Ureter (tissue), 1 donor: ENCODE measurements around the gene MARS2. TPM values are rescaled to one million over a fixed set of nuclear protein-coding genes. Genes with fewer than 3 reads are reported as not detected.
A peak's percentile ranks its signal among the peaks of the same experiment; 100 is the strongest.
"Not testable (repeated sequence)": the region's sequence is repeated elsewhere in the genome, so short reads cannot be mapped to it uniquely, and the experiment has no call there.

Experiments
- DNase-seq: peaks from one replicate; pipeline ENCODE4 v3.0.0-alpha.2; 2020; ENCODE audit warnings: low spot score
- total RNA-seq: library from RNA; stranded (reverse); gene quantifications from one replicate; pipeline ENCODE4 v1.2.4, GENCODE V29; 2023
- donor health status: DM: yes; HTN: yes; CAD: no.

MARS2 gene
- 10.5 TPM for total RNA-seq

DNA sequence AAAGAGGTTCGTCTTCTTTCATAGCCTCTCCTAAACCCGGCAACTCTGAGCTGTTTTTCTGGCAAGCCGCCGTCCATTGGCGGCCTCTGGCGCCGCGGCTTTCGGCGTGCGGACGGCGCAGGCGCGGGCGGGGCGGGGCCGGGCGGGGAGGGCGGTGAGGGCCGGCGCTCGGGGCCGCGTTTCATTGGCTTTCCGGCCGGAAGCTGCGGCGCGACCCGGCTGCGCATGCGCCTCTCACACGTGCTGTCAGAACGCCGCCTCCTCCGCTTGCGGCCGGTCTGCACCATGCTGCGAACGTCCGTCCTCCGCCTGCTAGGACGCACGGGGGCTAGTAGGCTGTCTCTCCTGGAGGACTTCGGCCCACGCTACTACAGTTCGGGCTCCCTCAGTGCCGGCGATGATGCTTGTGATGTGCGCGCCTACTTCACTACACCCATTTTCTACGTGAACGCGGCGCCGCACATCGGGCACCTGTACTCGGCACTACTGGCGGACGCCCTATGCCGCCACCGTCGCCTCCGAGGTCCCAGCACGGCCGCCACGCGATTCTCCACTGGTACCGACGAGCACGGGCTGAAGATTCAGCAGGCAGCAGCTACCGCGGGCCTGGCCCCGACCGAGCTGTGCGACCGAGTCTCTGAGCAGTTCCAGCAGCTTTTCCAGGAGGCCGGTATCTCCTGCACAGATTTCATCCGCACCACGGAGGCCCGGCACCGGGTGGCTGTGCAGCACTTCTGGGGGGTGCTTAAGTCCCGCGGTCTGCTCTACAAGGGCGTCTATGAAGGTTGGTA lies at the start of gene MARS2:
MARS2 (plus strand) TSS at position 249 of the 791 bp plus-strand sequence; CDS start at position 286, 37 bp downstream.
- DNase-seq: peak; percentile 93

DNA sequence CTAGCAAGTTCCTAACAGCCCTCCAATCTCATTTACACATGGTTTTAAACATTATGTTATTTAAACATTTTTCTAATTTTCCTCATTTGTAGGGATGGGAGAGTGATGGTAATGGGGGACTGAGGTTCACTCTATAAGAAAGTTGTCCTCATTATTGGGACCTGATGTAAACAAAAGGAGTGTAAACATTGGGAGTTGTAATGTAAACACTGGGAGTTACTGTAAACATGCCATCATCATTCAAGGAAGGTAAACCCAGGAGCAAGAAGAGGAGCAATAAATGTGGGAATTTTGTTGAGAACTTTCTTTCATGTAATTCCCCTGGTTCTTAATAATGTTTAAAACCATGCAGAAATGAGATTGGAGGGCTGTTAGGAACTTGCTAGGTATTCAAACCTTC lies 47.6 kb upstream of the MARS2 start:
- no peak for DNase-seq

DNA sequence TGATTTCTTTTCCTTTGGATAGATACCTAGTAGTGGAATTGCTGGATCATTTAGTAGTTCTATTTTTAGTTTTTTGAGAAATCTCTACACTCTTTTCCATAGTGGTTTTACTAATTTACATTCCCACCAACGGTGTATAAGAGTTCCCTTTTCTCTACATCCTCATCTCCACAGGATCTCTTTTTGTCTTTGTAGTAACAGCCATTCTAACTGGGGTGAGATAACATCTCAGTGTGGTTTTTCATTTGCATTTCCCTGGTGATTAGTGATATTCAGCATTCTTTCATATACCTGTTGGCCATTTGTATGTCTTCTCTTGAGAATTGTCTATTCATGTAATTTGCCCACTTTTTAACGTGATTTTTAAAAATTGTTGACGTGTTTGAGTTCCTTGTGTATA lies 43.5 kb upstream of the MARS2 start:
- DNase-seq: no peak

DNA sequence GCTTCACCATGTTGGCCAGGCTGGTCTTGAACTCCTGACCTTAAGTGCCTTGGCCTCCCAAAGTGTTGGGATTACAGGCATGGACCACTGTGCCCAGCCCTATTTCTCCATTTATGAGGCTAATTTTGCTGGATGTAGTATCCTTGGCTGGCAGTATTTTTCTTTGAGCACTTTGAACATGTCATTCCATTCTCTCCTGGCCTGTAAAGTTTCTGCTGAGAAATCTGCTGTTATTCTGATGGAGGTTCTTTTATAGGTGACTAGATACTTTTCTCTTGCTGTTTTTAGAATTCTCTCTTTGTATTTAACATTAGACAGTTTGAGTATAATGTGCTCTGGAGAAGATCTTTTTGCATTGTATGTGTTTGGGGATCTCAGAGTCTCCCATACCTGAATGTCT lies 38.9 kb upstream of the MARS2 start:
- DNase-seq: no peak

DNA sequence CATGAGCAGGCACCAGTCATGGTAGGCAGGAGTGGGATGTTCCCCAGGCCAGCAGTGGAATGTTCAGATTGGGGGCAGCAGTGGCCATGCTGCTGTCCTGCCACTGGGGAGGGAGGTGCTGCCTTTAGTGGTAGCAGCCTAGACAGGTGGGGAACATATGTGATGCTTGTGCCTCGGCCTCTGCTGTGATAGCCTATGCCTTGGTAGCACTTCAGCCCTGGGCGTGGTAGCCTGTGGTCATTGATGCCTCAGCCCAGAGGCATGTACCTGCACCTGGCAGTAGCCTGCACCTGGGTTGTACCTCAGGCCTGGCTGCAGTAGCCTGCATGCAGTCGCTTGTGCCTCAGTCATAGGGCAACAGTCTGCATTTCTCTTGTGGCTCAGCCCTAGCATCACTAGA lies 36.9 kb upstream of the MARS2 start:
- DNase-seq: no peak

DNA sequence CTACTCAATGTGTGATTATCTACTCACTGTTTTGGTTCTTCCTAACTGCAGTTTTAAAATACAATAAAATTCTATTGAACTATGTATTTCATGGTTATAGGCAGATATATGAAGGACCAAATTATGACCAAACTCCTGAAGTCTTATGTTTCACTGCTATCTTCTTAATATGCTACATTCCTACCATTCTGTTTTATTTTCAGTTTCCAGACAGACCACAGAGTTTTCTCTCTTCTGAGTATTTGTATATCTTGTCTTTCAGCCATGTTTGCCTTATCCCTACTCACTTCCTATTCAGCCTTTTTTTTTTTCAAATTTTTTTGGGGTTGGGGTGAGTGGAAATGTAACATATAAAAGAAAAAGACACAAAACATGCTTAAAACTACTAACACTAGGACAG lies 36.1 kb upstream of the MARS2 start:
- DNase-seq: no peak

DNA sequence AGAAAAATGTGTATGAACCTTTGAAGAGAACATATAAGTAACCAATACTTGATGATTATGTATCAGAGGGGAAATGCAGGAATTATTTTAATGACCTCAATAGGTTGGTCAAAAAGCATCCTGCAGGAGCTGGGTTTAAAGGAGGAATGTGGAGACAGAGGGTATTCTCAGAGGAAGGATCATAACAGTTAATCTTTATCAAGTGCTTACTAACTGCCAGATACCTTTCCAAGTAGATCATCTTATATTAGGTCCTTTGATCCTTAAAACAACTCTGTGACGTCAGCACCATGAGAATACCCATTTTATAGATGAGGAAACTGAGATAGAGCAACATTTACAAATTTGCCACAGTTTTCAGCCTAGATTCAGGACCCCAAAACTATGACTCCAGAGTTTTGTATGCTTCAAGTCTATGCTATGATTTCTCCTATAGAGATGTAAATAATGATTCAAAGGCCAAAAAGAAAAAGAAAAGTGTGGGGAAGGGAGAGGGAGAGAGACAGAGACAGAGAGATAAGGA lies 32.7 kb upstream of the MARS2 start:
- no peak for DNase-seq

DNA sequence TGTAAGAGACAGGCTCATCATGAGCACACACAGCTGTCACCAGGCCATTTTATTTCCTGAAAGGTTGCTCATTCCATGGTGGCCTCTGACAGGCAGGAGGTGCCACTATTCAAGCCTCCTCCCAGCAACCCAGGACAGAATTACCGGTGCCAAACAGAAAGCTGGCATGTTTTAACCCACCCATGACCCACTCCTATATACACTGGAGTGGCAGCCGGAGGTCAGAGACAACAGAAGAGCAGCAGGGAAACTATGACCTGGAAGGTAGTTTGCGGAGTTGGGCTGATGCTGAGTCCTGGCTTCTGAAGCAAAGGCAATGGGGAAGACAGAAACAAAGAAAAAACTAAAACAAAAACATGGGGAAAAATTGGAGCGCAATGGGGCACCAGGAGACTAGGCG lies 32.1 kb upstream of the MARS2 start:
- no peak for DNase-seq

DNA sequence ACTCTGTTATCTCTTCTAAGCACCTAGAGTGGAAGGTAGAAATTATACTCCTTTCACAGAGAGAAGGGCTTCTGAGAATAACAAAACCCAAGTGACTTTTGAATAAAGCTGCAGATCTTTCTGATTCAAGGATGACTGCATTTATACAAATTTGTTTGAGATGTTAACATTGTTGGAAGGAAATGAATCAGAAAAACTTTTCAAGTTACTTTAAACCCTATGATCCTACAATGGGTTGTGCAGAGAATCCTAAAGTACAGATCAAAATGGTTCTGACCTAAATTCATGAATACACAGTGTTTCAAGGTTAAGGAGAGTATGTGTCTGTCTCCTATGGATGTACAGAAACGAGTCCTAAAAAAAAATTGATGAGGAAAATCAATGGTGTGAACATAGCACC lies 31.6 kb upstream of the MARS2 start:
- DNase-seq: no peak

DNA sequence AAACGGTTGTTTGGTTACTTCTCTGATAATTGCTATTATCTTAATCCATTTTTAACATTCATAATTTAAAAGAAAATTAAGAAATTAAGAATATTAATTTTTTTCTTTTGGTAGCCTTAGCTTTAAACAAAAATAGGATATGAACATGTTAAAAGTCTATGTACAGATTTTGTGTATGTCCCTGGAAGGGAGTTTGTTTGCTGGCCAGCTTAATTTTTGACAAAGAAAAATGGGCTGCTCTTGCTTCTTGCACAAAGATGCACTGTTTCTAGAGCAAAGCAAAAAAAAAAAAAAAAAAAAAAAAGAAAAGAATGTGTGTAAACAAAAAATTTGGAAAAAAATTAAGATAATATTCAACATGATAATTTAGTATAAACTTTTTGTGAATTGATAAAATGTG lies 31.1 kb upstream of the MARS2 start:
- no peak for DNase-seq

DNA sequence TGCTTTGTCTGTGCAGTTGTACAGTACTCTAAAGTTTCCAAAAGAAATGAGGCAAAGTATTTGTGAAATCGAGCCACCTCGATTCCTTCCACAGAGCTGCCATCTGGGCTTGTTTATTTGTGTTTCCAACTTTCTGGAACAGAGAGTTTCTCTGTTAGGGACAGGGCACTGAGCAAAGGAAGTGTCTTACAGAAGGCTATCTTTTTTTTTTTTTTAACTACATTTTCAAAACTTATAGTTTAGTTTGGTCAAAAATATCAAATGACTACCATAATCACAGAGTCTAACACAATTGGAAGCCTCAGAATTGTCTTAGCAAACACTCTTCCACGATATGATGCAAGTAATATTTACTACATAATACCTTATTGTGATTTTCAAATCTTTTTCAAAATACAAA lies 30.6 kb upstream of the MARS2 start:
- DNase-seq: no peak

DNA sequence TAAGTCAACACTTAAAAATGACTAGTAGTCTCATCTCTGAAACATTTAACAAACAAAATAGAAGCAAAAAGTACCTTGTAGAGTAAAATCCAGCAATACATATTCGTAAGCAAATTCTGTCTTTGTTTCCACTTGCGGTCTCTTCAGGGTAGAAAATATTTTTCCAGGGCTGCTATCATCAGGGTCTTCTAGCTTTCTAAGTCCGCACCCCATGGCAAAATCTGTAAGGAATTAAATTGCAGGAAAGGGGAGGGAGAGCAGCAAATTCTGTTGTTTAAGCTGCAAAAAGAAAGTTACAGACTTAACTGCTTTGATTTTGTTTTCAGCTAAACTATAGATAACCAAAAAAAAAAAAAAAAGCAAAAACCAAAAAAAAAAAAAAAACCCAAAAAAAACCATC lies 29.9 kb upstream of the MARS2 start, which contains the start of gene RFTN2:
RFTN2 (minus strand) TSS at position 342 of the 400 bp plus-strand sequence; CDS start at position 213, 129 bp downstream.
- no peak for DNase-seq

DNA sequence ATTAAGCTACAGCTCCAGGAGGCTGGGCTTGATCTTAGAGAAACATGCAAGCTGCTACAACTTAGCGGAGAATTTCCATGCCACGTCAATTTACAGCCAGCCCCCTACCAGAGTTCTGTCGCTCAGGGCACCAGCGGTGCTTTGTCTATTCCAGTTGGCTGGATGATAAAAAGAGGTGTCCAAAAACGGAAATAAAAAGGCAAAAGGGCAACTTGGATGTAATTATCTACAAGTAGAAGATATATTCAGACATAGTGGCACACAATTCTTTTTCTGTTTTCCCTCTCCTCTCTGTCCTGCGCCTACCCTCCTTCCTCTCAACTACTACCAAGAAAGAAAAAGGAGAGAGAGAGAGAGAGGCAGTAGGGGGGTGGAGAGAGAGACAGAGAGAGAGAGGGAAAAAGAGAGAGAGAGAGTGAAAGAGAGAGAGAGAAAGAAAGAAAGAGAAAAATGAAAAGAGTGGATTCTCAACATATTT lies 29.4 kb upstream of the MARS2 start:
- no peak for DNase-seq

DNA sequence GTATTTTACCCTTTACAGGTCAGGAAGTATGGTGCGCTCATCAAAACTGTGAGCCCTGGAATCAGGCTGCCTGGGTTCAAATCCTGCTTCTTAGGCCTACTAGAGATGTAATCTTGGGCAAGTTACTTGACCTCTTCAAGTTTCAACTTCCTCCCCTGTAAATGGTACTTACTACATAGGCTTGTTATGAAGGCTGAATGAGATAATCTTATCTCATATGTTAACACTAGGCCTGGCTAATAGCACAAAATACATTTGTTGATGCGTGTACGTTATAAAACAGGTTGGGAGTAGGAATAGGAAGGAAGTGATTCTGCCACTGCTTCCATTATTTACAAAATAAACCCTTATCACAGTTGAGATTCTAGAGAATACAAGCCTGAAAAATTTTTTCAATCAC lies 28.1 kb upstream of the MARS2 start:
- no peak for DNase-seq

DNA sequence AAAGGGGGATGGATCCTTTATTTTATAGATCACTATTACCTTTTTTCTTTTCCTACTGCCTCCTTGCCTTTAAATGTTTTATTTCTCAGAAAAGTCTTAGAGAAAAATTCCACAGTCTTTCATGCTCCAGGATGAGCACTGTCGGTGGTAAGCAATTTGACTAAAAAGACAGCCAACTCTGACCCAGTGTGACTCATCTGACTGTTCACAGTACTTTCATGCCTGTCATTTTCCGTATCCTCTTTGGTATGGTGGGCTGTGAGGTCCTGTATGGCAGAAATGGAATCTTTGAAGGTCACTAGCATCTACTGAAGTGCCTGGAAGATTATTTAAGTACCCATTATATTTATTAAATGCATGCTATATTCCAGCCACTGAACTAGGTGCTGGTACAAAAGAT lies 27.7 kb upstream of the MARS2 start:
- no peak for DNase-seq

DNA sequence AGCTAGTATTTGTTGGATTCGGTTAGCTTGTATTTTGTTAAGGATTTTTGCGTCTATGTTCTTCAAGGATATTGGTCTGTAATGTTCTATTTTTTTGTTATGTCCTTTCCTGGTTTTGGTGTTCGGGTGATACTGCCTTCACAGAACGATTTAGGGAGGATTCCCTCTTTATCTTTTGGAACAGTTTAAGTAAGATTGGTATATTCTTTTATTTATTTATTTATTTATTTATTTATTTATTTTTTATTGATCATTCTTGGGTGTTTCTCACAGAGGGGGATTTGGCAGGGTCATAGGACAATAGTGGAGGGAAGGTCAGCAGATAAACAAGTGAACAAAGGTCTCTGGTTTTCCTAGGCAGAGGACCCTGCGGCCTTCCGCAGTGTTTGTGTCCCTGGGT lies 10.0 kb upstream of the MARS2 start:
- not testable (repeated sequence) for DNase-seq

DNA sequence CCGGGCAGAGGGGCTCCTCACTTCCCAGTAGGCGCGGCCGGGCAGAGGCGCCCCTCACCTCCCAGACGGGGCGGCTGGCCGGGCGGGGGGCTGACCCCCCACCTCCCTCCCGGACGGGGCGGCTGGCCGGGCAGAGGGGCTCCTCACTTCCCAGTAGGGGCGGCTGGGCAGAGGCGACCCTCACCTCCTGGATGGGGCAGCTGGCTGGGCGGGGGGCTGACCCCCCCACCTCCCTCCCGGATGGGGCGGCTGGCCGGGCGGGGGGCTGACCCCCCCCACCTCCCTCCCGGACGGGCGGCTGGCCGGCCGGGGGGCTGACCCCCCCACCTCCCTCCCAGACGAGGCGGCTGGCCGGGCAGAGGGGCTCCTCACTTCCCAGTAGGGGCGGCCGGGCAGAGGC lies 9.2 kb upstream of the MARS2 start:
- not testable (repeated sequence) for DNase-seq

DNA sequence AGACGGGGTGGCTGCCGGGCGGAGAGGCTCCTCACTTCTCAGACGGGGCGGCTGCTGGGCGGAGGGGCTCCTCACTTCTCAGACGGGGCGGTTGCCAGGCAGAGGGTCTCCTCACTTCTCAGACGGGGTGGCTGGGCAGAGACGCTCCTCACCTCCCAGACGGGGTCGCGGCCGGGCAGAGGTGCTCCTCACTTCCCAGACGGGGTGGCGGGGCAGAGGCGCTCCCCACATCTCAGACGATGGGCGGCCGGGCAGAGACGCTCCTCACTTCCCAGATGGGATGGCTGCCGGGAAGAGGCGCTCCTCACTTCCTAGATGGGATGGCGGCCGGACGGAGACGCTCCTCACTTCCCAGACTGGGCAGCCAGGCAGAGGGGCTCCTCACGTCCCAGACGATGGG lies 8.6 kb upstream of the MARS2 start:
- DNase-seq: not testable (repeated sequence)

DNA sequence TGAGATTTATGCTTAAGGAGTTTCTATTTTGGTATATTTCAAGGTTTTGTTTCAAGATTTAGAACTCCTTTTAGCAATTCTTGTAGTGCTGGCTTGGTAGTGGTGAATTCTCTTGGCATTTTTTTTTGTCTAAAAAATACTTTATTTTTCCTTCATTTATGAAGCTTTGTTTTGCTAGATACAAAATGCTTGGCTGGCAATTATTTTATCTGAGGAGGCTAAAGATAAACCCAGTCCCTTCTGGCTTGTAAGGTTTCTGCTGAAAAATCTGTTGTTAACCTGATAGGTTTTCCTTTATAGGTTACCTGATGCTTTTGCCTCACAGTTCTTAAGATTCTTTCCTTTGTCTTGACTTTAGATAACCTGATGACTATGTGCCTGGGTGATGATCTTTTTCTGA lies 5.4 kb upstream of the MARS2 start:
- DNase-seq: not testable (repeated sequence)

DNA sequence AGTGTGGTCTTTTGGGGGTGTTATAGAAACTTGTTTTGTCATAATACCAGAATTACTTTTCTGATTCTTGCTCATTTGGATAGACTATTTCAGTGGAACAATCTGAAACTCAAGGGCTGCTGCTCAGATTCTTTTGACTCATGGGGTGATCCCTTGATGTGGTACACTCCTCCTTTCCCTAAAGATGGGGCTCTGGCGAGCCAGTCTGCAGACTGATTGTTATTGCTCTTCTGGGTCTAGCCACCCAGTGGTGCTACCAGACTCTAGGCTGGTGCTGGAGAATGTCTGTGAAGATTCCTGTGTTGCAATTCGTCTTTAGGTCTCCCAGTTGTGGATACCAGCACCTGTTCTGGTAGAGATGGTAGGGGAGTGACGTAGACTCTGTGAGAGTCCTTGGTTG lies 4.2 kb upstream of the MARS2 start:
- no peak for DNase-seq

DNA sequence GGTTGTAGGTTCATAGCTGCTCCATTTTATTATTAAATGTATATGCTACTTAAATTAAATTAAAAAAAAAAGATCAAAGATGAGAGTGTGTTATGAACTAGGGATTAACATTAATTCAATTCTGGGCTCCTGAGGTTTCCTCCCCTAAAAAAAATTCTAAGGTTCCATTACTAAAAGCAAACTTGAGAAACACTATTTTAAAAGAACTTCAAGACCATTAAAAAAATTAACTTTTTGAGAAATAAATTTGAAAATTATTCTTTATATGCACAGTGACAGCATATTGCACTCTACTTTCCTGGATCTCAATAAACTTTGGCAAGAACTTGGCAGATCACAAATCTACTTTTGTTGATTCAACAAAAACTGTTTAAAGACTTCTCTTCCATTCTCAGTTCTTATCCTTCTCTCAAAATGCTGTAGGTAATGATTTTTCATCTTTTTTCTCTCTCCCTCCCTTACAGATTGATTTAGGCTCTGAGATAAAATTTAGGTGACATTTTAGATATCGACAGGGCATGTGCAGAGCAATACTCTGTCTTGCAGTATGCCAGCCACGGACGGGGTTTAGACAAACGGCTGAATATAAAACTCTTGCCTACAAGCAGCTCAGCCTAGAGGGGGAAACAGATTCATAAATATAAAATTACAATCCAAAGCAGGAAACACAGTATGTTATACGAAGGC lies 592 bp upstream of the MARS2 start:
- DNase-seq: no peak

DNA sequence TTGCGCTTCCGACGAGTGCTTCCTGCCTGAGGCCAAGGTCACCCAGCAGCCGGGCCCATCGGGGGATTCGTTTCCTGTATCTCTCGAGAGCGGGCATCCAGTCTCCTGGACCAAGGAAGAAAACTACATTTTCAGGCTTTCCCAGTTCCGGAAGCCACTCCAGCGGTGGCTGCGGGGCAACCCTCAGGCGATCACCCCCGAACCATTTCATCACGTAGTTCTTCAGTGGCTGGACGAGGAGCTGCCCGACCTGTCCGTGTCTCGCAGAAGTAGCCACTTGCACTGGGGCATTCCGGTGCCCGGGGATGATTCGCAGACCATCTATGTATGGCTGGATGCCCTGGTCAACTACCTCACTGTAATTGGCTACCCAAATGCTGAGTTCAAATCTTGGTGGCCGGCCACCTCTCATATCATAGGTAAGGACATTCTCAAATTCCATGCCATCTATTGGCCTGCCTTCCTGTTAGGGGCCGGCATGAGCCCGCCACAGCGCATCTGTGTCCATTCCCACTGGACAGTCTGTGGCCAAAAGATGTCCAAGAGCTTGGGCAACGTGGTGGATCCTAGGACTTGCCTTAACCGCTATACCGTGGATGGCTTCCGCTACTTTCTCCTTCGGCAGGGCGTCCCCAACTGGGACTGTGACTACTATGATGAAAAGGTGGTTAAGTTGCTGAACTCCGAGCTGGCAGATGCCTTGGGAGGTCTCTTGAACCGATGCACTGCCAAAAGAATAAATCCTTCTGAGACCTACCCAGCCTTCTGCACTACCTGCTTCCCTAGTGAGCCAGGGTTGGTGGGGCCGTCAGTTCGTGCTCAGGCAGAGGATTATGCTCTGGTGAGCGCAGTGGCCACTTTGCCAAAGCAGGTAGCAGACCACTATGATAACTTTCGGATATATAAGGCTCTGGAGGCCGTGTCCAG lies 1.0 kb downstream of the MARS2 start:
- DNase-seq: peak; percentile 44
